ENCODE results near the gene EREG.

Gene EREG

GRCh38 chr4:74408639-74409038 lies 43.7 kb downstream of the EREG start:
- no peak for TF ChIP-seq CTCF (conservative IDR thresholded peaks at IDR 0.05; ENCODE audit: low read depth, low read length)
- no peak for DNase-seq (ENCODE audit: low read depth)
- H3K4me3 ChIP-seq (ENCODE audit: low read length): no peak overlapping the region

GRCh38 chr4:74410272-74410671 lies 45.3 kb downstream of the EREG start:
- H3K4me3 ChIP-seq (ENCODE audit: low read length): no peak overlapping the region
- no peak for TF ChIP-seq CTCF (conservative IDR thresholded peaks at IDR 0.05; ENCODE audit: low read depth, low read length)
- DNase-seq (ENCODE audit: low read depth): no peak

GRCh38 chr4:74412225-74412624 lies 47.3 kb downstream of the EREG start:
- H3K4me3 ChIP-seq (ENCODE audit: low read length): no peak overlapping the region
- TF ChIP-seq CTCF (conservative IDR thresholded peaks at IDR 0.05; ENCODE audit: low read depth, low read length): no peak
- DNase-seq (ENCODE audit: low read depth): no peak

- H3K4me3 ChIP-seq (ENCODE audit: low read length): no peak overlapping the region
- TF ChIP-seq CTCF (conservative IDR thresholded peaks at IDR 0.05; ENCODE audit: low read depth, low read length): no peak
- DNase-seq (ENCODE audit: low read depth): no peak
Observed at GRCh38 chr4:74413265-74413664, 48.3 kb downstream of the EREG start.

GRCh38 chr4:74414149-74414809 lies 49.3 kb downstream of the EREG start:
- no peak for DNase-seq (ENCODE audit: low read depth)
- H3K4me3 ChIP-seq (ENCODE audit: low read length): no peak overlapping the region
- no peak for TF ChIP-seq CTCF (conservative IDR thresholded peaks at IDR 0.05; ENCODE audit: low read depth, low read length)

- no peak overlapping the region for H3K4me3 ChIP-seq (ENCODE audit: low read length)
- DNase-seq (ENCODE audit: low read depth): no peak
- no peak for TF ChIP-seq CTCF (conservative IDR thresholded peaks at IDR 0.05; ENCODE audit: low read depth, low read length)
Observed at GRCh38 chr4:74415602-74416300, 50.8 kb downstream of the EREG start.
